Right cardiac atrium (tissue), 5 donors: ENCODE results near the gene ATP6AP1. TPM values are rescaled to one million over a fixed set of nuclear protein-coding genes. Genes with fewer than 3 reads are reported as not detected.
A peak's percentile ranks its signal among the peaks of the same experiment; 100 is the strongest.

ENCODE experiments used
- ATAC-seq, 2 donors: fragments of 200-7000 bp; cut with Tn5 transposase; one replicate each; pipeline versions ENCODE4 v1.8.0 to v1.9.1; 2020; ENCODE audit warnings: moderate library complexity in 2 of 2, mild to moderate bottlenecking in 1 of 2
- DNase-seq, 3 donors: peaks; one replicate each; pipeline ENCODE4 v3.0.0-alpha.2; 2020
- H3K27ac ChIP-seq: one replicate; pipeline ENCODE4 v1.5.1; 2013; ENCODE audit warnings: mild to moderate bottlenecking, low read length, control low read depth, moderate library complexity
- H3K27me3 ChIP-seq: one replicate; pipeline ENCODE4 v1.6.1; 2013; ENCODE audit not compliant: control insufficient read depth, insufficient read depth
- H3K4me1 ChIP-seq: one replicate; pipeline ENCODE4 v1.6.1; 2013; ENCODE audit warnings: low read length; ENCODE audit not compliant: control insufficient read depth, insufficient read depth
- H3K4me3 ChIP-seq: one replicate; pipeline ENCODE4 v1.5.1; 2013; ENCODE audit warnings: low read length, control low read depth
- H3K9me3 ChIP-seq: one replicate; pipeline ENCODE4 v1.6.1; 2013; ENCODE audit warnings: low read length; ENCODE audit not compliant: control insufficient read depth
- WGBS: extraction: QIAGEN DNeasy Blood & Tissue Kit; methylation state at CpG from one replicate; pipeline ENCODE4 v1.1.7; 2013; 5-methylcytosine and 5-hydroxymethylcytosine counted together
- intact Hi-C, 4 donors: fragments of 100-400 bp; cut with DNase I; formaldehyde crosslinking; loops; one replicate each; pipeline versions ENCODE4 v1.11.0 to v1.14.0; 2022 to 2023
- polyA plus RNA-seq: library from polyadenylated mRNA; stranded (reverse); fragments of 200-250 nt; gene quantifications from one replicate; pipeline ENCODE4 v1.2.3, GENCODE V29; 2013
- total RNA-seq, 4 donors: library from RNA; stranded (reverse); fragmentation: NEBNext Ultra II Directional; extraction: Animal tissue kit (Norgen Biotek cat#: 25700); gene quantifications; one replicate each; pipeline ENCODE4 v1.2.1, GENCODE V29; 2021
- donor health status: healthy with polysubstance abuse.
- donor health status: DM: no; HTN: yes; CAD: no.
- donor health status: DM: no; HTN: no; CAD: no.
- donor health status: DM: no; HTN: yes; CAD: no; lungs with severe emphysema.
- donor health status: DM: yes; HTN: yes; CAD: no.

Gene ATP6AP1
- total and polyA plus RNA-seq, 5 donors = 63.1 to 83.8 (median 74.0) TPM

- H3K4me3 ChIP-seq = no peak overlapping the region
- no peaks in the 10 kb centered on the region for H3K9me3 ChIP-seq
- ATAC-seq (no peak), DNase-seq (no peak)
- H3K27ac ChIP-seq = no peak overlapping the region
- intact Hi-C loops = no loop called here
- H3K27me3 ChIP-seq = no peaks in the 10 kb centered on the region
- H3K4me1 ChIP-seq = no peaks in the 10 kb centered on the region
- 87% methylated on average over 8 of the region's 8 CpGs for whole genome bisulfite sequencing
Measured at GRCh38 chrX:154432210-154432609, 3.7 kb downstream of the ATP6AP1 start.

GRCh38 chrX:154433605-154434004 lies 5.1 kb downstream of the ATP6AP1 start:
- no peak for ATAC-seq
- Histone ChIP-seq H3K4me1 (peaks cover 1% of the 10 kb centered on the region), H3K27me3 (no peaks in the 10 kb centered on the region), H3K9me3 (no peaks in the 10 kb centered on the region), H3K4me3 (no peak overlapping the region), H3K27ac (no peak overlapping the region)
- intact Hi-C loops = no loop called here
- 87% methylated on average over 7 of the region's 7 CpGs for whole genome bisulfite sequencing
- DNase-seq = no peak

GRCh38 chrX:154434394-154435168 lies 6.1 kb downstream of the ATP6AP1 start:
- 94% methylated on average over 7 of the region's 7 CpGs for WGBS
- ATAC-seq (no peak), DNase-seq (no peak)
- no peaks in the 10 kb centered on the region for H3K27me3 ChIP-seq
- no peak overlapping the region for H3K4me3 ChIP-seq
- no peak overlapping the region for H3K27ac ChIP-seq
- no peaks in the 10 kb centered on the region for H3K9me3 ChIP-seq
- intact Hi-C loops = no loop called here
- H3K4me1 ChIP-seq = peaks cover 1% of the 10 kb centered on the region

GRCh38 chrX:154435171-154435733 lies 6.8 kb downstream of the ATP6AP1 start:
- Histone ChIP-seq H3K4me1 (peaks cover 1% of the 10 kb centered on the region), H3K27me3 (no peaks in the 10 kb centered on the region), H3K27ac (no peak overlapping the region), H3K4me3 (no peak overlapping the region), H3K9me3 (no peaks in the 10 kb centered on the region)
- 92% methylated on average over 19 of the region's 19 CpGs for WGBS
- no peak for ATAC-seq
- DNase-seq = no peak
- intact Hi-C loops = no loop called here

GRCh38 chrX:154436374-154436982 lies 8.0 kb downstream of the ATP6AP1 start:
- WGBS = 5% methylated on average over 58 of the region's 78 CpGs
- peak overlapping the region; percentile 79 for H3K27ac ChIP-seq
- no peaks in the 10 kb centered on the region for H3K27me3 ChIP-seq
- H3K4me3 ChIP-seq = peak overlapping the region; percentile 79
- ATAC-seq (peak; percentile 34 to 40), DNase-seq (peak; percentile 45 to 78 (median 76))
- no peaks in the 10 kb centered on the region for H3K9me3 ChIP-seq
- H3K4me1 ChIP-seq = peaks cover 1% of the 10 kb centered on the region
- intact Hi-C loops = no loop called here

- ATAC-seq = peak; percentile 60 to 70
- WGBS = under 1% methylated on average over 83 of the region's 93 CpGs
- Histone ChIP-seq H3K27me3 (no peaks in the 10 kb centered on the region), H3K4me1 (peaks cover 1% of the 10 kb centered on the region), H3K9me3 (no peaks in the 10 kb centered on the region), H3K4me3 (peak within 1 kb of the TSS; percentile 79), H3K27ac (peak within 1 kb of the TSS; percentile 79)
- DNase-seq = peak; percentile 72 to 87 (median 85)
- intact Hi-C loops = no loop called here
Measured at GRCh38 chrX:154436983-154437752, 8.7 kb downstream of the ATP6AP1 start, which contains the start of gene GDI1. Gene GDI1, plus strand, starts transcription at chrX:154437154. Its CDS starts 101 bp downstream, at chrX:154437255.

- no peak overlapping the region for H3K27ac ChIP-seq
- peaks cover 1% of the 10 kb centered on the region for H3K4me1 ChIP-seq
- intact Hi-C loops = no loop called here
- H3K4me3 ChIP-seq = peak overlapping the region; percentile 79
- H3K27me3 ChIP-seq = no peaks in the 10 kb centered on the region
- ATAC-seq (no peak), DNase-seq (no peak)
- 26% methylated on average over 28 of the region's 28 CpGs for WGBS
- H3K9me3 ChIP-seq = no peaks in the 10 kb centered on the region
Measured at GRCh38 chrX:154437971-154438893, 9.8 kb downstream of the ATP6AP1 start.

GRCh38 chrX:154439841-154440240 lies 11.4 kb downstream of the ATP6AP1 start:
- no peaks in the 10 kb centered on the region for H3K9me3 ChIP-seq
- ATAC-seq (no peak), DNase-seq (no peak)
- H3K27ac ChIP-seq = no peak overlapping the region
- H3K27me3 ChIP-seq = no peaks in the 10 kb centered on the region
- intact Hi-C loops = no loop called here
- H3K4me3 ChIP-seq = no peak overlapping the region
- H3K4me1 ChIP-seq = peaks cover 3% of the 10 kb centered on the region
- 84% methylated on average over 18 of the region's 18 CpGs for WGBS

- DNase-seq = no peak
- Histone ChIP-seq H3K27me3 (no peaks in the 10 kb centered on the region), H3K27ac (no peak overlapping the region), H3K4me3 (no peak overlapping the region), H3K4me1 (peaks cover 9% of the 10 kb centered on the region), H3K9me3 (no peaks in the 10 kb centered on the region)
- intact Hi-C loops = no loop called here
- WGBS = 81% methylated on average over 17 of the region's 17 CpGs
- ATAC-seq = no peak
Measured at GRCh38 chrX:154440623-154441357, 12.3 kb downstream of the ATP6AP1 start.

GRCh38 chrX:154441564-154441963 lies 13.1 kb downstream of the ATP6AP1 start:
- ATAC-seq (no peak), DNase-seq (no peak)
- 85% methylated on average over 11 of the region's 11 CpGs for WGBS
- Histone ChIP-seq H3K9me3 (no peaks in the 10 kb centered on the region), H3K4me1 (peaks cover 9% of the 10 kb centered on the region), H3K27ac (no peak overlapping the region), H3K4me3 (no peak overlapping the region), H3K27me3 (no peaks in the 10 kb centered on the region)
- intact Hi-C loops = no loop called here
